Activated T-cell treated with anti-CD3 and anti-CD28 coated beads, Interleukin-2, amount 50 U/mL, for 48 hours (primary cell): ENCODE measurements around the gene CEP131.

ENCODE experiments used
- DNase-seq, 2 experiments: peaks; one replicate each; pipeline ENCODE4 v3.0.0-alpha.2; 2020

Gene CEP131

DNA sequence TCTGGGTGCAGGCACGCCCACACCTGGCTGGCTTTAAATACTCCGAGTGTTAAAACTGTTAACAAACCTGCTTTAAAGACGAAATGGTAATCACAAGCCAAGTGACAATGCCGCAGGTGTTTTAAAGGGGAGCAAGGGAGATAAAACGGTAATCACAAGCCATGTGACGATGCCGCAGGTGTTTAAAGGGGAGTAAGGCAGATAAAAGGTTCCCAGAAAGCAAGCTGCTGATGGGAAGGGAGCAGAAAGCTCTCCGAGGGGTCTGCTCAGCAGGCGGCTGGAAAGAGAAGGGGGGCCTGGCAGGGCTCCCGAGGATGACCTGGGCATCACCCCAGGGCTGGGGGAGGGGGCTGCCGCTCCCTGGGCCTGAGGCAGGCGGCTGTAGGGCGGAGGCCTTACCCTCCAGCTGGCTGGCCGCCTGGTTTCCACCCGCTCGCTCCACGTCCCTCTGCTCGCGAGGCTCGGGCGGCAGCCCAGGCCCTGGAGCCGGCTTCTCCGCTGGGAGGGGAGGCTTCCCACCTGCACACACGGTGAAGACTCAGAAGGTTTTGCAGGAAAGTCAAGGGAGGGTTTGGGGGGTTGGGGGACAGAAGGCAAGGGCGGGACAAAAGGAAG, 28.4 kb upstream of the CEP131 start:
- no peak for DNase-seq

DNA sequence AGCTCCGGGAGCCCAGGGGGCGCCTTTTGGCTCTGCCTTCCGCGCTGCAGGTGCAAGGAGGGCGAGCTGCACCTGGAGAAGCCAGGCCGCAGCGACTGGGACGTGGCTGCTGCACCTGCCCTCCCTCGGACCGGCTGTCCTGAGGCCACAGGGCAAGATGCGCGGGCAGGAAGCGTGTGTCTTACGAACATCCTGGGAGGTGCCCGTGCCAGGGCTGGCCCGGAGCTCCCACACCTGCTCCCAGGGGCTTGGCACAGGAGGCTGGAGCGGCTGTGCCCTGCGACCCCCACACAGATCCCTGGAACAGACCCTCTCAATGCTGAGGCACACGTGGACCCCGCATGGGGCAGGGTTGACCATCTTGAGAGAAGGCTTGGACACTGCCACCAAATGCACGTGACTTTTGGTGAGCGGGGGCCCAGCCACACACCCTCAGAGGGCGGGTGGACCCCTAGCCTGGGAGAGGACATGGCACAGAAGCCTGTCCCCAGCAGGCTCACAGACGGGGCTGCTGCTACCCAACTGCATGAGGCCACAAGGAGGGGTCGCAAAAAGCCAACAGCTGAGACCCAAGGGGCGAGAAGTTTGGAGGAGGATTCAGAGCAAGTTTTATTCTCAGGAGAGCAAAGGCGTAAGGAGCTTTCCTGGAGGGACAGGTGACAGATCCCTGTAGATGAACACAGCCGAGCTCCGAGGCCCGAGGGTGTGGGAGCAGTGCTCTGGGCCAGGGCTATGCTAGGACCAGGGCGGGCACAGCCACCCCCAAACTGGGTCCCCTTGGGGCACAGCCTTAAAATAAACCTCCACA, 27.7 kb upstream of the CEP131 start:
- no peak for DNase-seq

DNA sequence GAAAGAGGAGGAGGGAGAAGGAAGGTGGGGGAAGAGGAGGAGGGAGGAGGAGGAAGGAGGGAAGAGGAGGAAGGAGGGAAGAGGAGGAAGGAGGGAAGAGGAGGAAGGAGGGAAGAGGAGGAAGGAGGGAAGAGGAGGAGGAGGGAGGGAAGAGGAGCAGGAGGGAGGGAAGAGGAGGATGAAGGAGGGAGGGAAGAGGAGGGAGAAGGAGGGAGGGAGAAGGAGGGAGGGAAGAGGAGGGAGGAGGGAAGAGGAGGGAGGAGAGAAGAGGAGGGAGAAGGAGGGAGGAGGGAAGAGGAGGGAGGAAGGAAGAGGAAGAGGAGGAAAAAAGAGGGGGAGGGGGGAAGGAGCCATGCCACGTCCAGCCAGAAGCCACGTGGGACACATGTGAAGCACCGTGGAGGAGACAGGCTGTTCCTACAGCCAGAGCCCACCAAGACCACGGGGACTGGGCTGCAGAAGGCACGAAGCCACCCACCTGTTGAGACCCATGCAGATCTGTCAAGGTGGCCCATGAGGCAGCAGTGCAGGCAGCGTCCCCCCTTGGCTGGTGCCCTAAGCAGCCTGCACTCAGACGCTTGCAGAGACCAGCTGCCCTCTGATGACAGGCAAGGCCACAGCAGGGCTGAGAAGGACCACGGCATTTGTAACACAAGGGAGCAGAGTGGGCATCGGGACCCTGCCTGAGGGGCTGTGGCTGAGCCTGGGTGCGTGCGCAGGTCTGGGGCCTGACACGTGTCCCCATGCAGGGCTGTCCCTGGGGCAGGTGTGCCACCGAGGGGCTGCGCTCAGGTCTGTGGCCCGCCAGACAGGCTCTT, 26.7 kb upstream of the CEP131 start:
- no peak for DNase-seq

DNA sequence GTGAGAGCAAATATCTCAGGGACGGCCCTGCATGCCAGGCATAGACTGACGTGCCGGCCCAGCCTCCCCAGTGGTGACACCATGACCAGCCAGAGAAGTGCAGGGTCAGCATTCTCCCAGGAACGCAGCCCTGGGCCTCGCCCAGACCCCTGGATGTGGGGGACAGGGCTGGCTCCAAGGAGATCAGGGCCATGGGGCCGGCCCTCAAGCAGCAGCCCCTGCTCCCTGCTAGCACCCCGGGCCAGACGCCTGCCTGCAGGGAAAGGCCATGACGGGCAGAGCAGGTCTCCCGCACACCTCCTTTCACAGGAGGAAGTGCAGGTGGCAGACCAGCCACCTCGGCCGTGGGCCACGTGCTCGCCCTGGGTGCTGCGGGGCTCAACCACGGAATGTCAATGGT, 25.9 kb upstream of the CEP131 start:
- no peak for DNase-seq

DNA sequence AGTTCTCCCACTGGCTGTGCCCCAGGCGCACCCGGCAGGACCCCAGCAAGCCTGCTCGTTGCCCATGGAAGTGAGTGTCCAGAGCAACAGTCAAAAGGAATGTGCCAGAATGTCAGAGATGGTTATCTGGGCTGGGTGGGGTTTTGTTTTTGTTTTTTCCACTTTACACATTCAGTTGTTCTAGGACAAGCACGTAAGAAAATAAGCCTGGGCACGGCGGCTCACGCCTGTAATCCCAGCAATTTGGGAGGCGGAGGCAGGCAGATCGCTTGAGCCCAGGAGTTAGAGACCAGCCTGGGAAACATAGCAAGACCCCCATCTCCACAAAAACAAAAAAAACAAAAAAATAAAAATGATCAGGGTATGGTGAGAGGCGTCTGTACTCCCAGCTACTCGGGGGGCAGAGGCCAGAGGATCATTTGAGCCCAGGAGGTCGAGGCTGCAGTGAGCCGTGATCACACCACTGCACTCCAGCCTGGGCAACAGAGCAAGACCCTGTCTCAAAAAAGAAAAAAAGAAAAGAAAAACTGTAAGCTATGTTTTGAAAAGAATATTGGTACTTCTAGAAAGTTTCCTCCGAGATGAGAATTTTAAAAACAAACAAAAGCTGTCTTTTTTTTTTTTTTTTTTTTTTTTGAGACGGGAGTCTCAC, 24.7 kb upstream of the CEP131 start:
- DNase-seq = no peak

DNA sequence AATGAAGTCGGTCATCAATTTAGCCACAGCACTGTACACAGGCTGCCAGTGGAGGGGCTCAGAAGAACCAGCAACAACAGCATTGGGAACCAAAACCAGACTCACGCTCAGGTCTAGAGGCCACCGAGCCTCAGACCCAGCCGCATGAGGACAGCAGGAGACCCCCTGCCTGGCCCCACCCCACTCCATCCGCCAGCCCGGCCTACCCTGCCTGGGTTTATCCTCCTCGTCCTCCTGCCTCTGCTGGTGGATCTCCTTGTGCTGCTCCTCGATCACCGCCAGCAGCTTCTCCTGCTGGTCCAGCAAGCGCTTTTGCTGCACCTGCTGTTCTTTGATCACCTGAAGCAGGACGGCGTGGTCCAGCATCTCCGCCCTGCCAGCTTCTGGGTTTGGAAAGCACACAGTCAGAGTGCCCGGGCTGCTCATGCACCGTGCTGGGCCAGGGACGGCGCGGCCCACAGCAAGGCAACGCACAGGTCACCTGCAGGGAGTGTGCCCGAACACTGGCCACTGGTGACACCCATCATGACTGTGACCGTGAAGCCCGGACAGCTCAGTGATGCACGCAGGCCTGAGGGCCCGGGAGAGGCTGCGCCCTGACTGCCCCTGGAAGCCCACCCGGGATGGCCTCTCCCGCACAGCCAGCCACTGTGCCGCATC, 24.0 kb upstream of the CEP131 start:
- no peak for DNase-seq

DNA sequence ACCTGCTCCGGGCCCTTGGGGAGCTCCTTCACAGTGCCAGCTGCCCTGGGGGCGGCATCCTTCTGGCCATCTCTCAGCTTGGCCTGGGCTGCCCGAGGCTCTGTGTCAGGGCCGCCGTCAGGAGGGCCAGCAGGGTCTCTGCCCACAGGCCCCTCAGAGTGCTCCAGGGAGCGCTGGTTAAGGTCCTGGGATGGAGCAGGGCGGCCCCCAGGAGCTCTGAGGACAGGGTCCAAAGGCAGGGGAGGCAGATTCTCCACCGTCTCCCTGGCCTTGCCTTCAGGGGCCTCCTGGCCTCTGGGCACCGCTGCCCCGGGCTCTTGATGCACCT, 23.5 kb upstream of the CEP131 start:
- DNase-seq = no peak

DNA sequence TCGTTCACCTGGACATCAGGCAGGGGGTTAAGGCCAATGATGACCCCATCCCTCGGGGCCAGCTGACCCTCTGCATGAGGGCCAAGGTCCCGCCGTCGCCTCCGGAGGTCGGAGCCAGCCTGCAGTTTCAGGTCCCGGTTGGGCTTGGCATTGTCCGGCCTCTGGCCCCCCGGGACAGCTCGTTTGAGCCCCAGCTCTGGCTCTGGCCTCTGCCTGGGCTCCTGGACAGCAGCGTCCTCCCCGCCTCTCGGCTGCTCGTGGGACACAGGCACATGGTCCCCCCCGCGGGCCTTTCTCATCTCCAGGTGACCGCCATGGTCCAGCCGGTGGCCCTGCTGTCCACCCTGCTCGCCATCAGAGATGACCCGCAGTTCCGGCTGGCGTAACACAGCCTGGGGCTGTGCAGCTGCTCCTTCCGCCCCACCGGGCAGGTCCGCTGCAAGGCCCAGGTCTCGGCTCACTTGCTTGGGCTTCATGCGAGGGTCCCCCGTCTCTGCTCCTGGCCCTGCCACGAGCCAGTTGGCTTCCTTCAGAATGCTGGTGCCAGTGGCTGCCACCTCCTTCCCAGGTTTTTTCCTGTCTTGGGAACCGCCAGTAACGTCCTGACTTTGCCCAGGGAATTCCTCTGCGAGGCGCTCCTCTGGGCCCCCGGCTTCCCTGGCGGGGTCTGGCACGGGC, 23.0 kb upstream of the CEP131 start:
- no peak for DNase-seq

DNA sequence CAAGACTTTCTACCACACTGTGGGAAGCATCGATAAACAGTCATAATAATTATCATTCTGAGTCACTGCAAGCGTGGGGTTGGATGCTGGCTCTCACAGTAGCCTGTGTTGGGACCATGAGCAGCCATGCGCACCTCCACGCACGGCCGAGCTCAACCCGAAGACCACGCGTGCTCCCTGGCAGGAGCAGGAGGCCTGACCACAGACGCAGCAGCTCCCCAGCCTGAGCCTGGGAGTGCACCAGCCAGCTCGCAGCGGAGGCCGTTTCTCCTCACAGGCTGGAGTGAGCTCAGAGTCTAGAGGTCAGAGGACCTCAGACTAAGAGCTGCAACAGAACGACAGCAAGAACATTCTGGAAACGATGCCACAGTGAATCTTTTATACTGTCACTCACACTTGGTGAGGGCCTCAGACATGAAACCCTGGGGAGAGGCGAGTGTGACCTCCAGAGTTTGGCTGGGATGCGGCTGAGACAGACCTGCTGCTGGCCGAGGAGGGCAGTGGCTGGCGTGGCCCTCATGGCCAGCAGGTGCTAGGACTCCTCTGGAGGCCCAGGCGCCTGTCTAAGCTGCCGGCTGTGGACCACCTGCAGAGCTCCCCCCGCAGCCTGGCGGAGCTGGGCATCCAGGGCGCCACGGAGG, 22.4 kb upstream of the CEP131 start:
- DNase-seq = peak in 1 of 2 experiments; percentile 46

DNA sequence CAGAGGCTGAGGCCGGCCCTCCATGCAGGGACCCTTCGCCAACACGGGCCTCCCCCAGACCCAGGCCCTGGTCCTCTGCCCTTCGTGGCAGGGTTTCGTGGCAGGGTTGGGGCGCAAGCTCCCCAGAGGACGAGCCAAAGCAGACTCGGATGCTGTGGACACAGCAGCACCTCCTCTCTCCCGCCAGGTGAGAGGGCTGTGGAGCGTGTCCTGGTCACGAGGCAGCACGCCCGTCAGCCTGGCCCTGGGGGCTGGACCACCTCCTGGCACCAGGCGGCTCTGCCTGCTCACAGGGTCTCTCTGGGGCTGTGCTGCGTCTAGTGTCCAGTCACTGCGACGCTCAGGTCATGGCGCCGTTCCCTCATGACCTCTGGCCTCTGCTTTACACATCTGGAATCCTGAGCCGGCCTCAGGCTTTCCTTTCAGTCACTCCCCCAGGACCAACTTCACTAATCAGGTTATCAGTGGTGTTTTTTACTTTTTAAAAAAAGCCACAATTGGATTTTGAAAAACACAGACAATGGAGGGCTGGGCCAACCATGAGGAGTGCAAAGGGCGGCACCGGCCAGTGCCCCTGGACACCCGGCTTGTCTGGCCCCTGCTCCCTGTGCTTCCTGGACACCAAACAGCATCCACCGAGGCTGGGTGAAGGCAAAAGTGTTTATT, 21.7 kb upstream of the CEP131 start:
- no peak for DNase-seq

DNA sequence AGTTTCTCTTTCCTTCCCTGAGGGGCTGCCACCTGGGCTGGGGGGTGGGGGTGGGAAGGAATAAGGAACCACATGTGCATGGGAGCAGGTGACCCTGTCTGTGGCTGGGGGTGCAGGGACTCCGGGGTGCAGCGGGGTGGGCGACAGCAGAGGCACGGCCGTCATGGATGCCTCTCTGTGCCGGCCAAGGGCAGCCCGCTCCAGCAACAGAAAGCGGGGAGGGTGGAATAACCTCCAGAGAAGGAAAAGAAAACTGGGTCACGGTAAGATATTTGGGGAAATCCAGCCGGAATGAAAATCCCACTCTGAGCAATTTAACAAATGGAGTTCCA, 20.5 kb upstream of the CEP131 start:
- DNase-seq = no peak

DNA sequence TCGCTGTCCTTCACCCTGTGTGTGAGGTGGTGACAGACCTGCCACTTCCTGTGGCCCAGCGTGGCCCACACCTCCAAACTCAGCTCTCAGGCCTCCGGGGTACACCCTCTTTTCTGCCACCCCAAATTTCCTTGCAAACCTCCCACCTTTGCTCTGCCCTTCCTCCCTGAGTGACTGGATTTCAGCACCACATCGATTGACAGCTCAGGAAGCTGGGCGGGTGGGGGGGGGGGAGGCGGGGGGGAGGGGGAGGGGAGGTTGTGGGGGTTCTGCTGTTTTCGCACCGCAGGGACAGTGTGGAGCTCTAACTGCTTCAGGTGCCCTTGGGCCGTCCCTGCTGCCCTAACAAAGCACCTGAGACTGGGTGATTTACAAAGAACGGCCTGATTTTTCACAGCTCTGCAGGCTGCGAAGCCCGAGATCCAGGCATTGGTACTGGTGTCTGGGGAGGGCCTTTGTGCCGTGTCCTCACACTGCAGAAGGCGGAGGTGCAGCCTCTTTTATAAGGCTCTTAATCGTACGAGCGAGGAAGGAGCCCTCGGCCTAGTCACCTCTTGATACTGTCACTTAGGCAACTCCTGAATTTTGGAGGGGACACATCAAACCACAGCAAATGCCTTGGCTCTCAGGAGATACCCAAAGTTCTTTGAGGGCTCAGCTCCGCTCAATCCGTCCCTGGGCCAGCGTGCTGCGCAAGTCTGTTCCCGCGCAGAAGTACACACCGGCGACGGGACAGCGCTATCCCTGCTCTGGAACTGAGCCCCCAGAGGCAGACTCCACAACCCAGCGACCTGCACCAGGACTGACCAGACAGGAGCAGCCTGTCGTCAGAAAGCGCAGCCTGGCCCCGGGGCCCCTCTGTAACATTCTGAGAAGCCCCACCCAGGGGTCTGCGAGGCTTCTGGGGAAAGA, 19.9 kb upstream of the CEP131 start:
- no peak for DNase-seq

DNA sequence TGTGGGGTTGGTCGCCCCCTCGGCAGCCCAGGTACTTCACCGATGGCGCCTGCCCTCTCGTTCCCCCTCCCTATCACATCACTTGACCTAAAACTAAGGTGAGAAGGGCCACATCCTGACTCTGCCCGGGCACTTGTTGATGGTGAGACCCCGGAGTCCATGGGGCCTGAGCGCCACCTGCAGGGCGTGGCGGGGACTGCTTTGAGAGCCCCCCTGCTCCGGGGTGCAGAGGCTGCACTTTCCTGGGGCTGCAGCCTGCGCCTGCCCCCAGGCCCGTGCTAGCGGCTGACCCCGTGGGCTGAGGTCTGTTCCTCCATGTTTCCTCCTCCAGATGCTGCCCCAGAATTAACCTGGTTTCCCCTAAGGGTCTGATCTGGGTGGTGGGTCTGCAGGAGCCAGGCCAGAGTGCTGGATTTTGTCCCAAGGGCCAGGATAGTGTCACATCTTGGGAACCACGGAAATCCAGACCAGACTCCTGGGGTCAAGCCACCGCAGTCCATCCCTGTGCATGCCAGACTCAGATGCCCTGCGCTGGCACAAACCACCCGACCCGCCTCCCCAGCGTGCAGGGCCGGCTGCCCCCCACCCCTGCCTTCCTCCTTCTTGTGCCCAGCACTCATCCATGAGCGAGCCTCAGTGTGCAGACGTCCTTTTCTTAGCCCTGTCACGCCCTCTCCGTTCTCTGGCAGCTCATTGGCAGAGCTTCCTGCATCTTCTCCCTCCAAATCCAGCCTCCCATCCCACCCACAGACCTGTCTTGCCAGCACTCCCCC, 19.1 kb upstream of the CEP131 start:
- peak; percentile 81 to 84 for DNase-seq

DNA sequence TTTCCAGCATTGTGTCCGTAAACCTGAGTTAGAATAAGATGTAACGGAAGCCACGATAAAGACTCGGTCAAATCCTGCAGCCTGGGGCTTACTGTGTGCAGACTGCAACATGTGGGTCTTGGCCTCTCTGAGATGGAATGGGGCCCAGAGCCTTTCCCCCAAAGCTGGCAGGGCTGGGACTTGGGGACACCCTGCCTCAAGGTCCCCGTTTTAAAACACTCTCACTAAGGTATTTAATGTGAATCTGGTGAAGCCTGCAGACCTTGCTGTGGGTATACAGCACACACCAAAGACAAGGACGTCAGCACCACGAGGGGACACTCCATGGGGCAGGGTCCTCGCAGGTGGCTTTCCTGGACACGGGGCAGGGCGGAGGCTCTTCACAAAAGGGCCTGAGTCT, 18.4 kb upstream of the CEP131 start:
- DNase-seq = no peak

DNA sequence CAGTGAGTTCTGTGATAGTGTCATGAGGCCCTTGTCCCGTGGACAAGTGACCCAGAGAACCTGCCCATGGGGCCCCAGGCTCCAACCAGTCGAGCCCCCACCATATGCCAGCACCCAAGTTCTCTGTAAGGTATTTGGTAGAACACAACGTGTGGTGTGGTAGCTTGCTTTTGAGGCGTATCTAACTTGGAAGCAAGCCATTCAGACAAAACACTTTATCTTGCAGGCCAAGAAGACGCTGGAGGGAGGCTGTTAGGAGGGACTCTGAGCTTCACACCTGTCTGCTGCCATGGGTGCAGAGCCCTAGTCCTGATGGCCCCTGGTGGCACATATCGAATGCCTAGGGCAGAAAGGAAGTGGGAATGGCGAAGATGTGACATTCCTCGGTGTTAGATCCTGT, 18.0 kb upstream of the CEP131 start:
- DNase-seq = no peak

DNA sequence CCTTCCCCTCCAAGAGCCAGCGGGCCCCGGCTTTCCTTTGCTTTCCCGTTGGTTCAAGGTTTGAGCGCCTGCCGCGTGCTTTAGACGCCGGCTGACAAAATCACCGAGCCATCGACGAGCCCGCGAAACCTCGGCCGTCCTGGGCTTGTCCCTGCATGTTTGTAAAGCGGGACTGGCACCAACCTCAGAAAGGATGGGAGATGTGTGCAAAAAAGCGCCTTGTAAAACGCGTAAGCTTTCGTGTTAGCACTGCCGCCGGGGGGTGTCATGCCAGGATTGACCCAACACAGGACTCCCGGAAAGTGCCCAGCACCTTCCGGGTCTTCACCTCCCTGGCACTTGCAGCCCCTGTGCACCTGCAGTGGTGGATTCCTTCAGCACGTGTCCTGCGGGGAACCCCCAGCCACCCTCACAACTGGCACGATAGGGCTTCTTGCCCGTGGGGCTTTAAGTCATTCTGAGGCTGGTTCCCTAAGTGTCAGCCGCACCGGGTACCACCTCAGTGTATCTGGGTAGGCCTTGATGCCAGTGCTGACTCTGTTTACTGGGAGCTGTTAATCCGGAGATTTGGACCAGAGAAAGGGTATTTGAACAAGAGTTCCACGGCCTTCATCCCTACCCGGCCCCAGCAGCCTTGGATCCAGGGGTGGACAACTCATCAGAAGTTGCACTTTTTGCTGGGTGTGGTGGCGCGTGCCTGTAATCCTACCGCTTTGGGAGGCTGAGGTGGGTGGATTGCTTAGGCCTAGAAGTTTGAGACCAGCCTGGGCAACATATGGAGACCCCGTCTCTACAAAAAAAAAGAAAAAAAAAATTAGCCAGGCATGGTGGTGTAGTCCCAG, 17.2 kb upstream of the CEP131 start:
- DNase-seq = peak; percentile 66 to 71

DNA sequence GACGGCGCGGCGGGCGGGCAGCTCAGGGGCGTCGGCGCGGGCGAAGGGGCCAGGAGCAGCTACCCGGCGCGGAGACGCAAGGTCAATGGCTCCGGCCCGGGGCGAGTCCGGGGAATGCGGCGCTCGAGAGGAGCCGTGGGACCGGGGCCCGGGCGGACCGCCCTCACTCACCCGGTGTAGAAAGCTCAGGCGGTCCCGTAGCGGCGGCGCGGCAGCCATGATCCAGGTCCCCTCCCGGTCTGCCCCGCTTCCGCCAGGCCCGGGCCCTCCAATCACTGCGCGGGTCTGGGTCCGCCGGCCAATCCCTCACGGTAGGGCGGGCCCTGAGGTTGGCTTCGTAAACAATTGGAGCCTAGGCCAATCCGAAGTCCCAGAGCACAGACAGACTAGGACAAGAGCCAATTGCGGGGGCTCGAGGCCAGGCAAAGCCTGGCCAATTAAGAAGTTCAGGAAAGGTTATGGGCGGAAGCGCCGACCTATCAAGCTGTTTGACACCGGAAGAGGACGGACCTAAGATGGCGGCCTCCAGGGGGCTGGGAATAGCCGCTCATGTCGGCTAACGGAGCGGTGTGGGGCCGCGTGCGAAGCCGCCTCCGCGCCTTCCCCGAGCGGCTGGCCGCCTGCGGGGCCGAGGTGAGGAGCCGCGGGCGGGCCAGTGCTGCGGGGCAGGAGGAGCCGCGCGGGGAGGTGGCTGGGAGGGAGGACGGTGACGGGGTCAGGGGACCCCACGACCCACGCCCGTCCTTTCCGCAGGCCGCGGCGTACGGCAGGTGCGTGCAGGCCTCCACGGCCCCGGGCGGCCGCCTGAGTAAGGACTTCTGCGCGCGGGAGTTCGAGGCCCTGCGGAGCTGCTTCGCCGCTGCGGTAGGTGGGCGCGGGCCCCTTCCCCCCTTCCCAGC, 16.3 kb upstream of the CEP131 start, which contains the start of the genes NDUFAF8 and TEPSIN:
Gene NDUFAF8, plus strand, starts transcription at position 504 of the 899 bp plus-strand sequence. Its CDS starts 46 bp downstream, at position 550.
Gene TEPSIN, minus strand, starts transcription at position 241 of the 899 bp plus-strand sequence. Its CDS starts 22 bp downstream, at position 219.
- peak; percentile 95 for DNase-seq
